Kidney (tissue), 14 donors: ENCODE measurements around the gene KCNQ1. TPM values are rescaled to one million over a fixed set of nuclear protein-coding genes. Genes with fewer than 3 reads are reported as not detected.

Experiments
- DNase-seq, 5 donors: peaks; one replicate each; pipeline ENCODE4 v3.0.0-alpha.2; 2013 to 2020
- FAIRE-seq: peaks from 2 replicates; lab custom pipeline; 2012; peaks lifted over from hg19 to GRCh38; lab: Jason Lieb, UNC
- H3K27ac ChIP-seq, 2 donors: one replicate each; pipeline ENCODE4 v1.7.0; 2013; ENCODE audit warnings: low read depth in 2 of 2, low read length in 2 of 2, inconsistent platforms in 1 of 2
- H3K27me3 ChIP-seq: one replicate; pipeline ENCODE4 v1.7.1; 2013; ENCODE audit warnings: low read length, inconsistent platforms; ENCODE audit not compliant: control insufficient read depth, insufficient read depth
- H3K36me3 ChIP-seq, 3 donors: one replicate each; pipeline versions ENCODE4 v1.7.0 to v1.7.1; 2013; ENCODE audit warnings: low read length in 3 of 3, control low read depth in 1 of 3, inconsistent platforms in 1 of 3; ENCODE audit not compliant: insufficient read depth in 3 of 3, control insufficient read depth in 2 of 3
- H3K4me1 ChIP-seq, 3 donors: one replicate each; pipeline versions ENCODE4 v1.7.0 to v1.7.1; 2013; ENCODE audit warnings: low read length in 3 of 3, inconsistent platforms in 1 of 3, low read depth in 1 of 3; ENCODE audit not compliant: control insufficient read depth in 2 of 3, insufficient read depth in 2 of 3
- H3K4me3 ChIP-seq, 3 donors: one replicate each; pipeline versions ENCODE4 v1.7.0 to v1.8.1; 2013; ENCODE audit warnings: low read length in 3 of 3, control low read depth in 1 of 3, inconsistent platforms in 1 of 3
- H3K9ac ChIP-seq, 3 donors: one replicate each; pipeline versions ENCODE4 v1.7.0 to v1.7.1; 2013; ENCODE audit warnings: low read length in 3 of 3, control low read depth in 1 of 3, inconsistent platforms in 1 of 3
- H3K9me3 ChIP-seq, 3 donors: one replicate each; pipeline versions ENCODE4 v1.7.0 to v1.7.1; 2013; ENCODE audit warnings: low read length in 3 of 3, control low read depth in 1 of 3, inconsistent platforms in 1 of 3; ENCODE audit not compliant: control insufficient read depth in 2 of 3, insufficient read depth in 1 of 3
- intact Hi-C: fragments of 100-400 bp; cut with DNase I; formaldehyde crosslinking; loops from one replicate; pipeline ENCODE4 v1.11.1; 2022
- polyA plus RNA-seq: library from polyadenylated mRNA; stranded (reverse); fragments of 350-450 nt; fragmentation: Illumina TruSeq; extraction: RNeasy Lipid Tissue Mini Kit (QIAGEN cat#74804); gene quantifications from one replicate; pipeline ENCODE4 v1.2.3, GENCODE V29; 2014; ENCODE audit warnings: low read depth, low replicate concordance; ENCODE audit not compliant: insufficient read depth
- total RNA-seq: library from RNA; stranded (reverse); fragmentation: NEBNext Ultra II Directional; extraction: Animal tissue kit (Norgen Biotek cat#: 25700); gene quantifications from one replicate; pipeline ENCODE4 v1.2.1, GENCODE V29; 2021
- TF ChIP-seq, protein P1 (sequence below): IDR thresholded peaks from 3 replicates; pipeline ENCODE4 v1.5.1; 2012; ENCODE audit warnings: mild to moderate bottlenecking, moderate library complexity, borderline replicate concordance; ENCODE audit not compliant: insufficient read depth; ENCODE audit errors: extremely low read depth
- donor health status: control.
- donor health status: control.
- donor health status: control.
- donor health status: control.
- donor health status: control.
- donor health status: DM: yes; HTN: yes; CAD: no.
- donor health status: Normal renal cell carcinoma (clear cell type).

Gene KCNQ1
- total and polyA plus RNA-seq, 2 donors from 2014 or later = 45.5 to 49.4 TPM

GRCh38 chr11:2565447-2566222, 120.8 kb downstream of the KCNQ1 start:
- FAIRE-seq (no peak), DNase-seq (peak in 2 of 5 donors; percentile 40 to 49)
- intact Hi-C loops = no loop called here

DNA sequence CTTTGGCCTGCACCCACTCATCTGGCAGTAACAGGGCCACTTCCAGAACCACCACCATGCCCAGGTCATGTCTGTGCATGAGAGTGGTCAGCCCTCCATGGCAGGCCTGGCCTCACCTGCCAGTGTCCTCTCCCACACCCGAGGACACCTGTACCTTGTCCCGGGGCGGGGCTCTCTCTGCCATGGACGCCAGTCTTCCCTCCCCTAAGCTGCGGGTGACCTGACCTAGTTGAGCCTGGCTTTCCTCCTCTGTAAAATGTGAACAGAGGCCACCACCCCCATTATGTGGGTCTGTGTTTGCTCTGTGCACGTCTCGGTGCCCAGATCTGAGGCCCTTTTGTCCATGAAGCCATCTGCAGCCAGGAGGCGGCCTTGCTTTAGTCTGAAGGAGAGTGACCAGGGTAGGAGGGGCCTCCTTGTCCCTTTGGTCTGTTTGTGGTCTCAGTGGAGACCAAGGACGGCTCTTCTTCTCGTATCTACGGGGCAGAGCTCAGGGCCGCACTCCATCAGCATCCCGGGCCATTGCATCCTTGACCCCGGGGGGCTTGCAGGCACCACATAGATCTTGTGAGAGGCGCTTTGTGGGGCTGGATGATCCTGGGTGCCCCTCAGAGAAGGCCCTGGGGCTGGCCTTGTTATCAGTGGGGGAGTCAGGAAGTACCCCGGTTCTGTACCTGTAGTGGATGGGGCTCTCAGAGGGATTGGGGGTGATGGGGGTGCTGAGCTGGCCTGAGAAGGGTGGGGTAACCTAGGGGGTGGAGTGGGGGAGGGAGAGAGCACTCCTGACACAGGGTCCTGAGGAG, 121.6 kb downstream of the KCNQ1 start:
- TF ChIP-seq, protein P1, sequence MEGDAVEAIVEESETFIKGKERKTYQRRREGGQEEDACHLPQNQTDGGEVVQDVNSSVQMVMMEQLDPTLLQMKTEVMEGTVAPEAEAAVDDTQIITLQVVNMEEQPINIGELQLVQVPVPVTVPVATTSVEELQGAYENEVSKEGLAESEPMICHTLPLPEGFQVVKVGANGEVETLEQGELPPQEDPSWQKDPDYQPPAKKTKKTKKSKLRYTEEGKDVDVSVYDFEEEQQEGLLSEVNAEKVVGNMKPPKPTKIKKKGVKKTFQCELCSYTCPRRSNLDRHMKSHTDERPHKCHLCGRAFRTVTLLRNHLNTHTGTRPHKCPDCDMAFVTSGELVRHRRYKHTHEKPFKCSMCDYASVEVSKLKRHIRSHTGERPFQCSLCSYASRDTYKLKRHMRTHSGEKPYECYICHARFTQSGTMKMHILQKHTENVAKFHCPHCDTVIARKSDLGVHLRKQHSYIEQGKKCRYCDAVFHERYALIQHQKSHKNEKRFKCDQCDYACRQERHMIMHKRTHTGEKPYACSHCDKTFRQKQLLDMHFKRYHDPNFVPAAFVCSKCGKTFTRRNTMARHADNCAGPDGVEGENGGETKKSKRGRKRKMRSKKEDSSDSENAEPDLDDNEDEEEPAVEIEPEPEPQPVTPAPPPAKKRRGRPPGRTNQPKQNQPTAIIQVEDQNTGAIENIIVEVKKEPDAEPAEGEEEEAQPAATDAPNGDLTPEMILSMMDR = no peak
- Histone ChIP-seq H3K4me3 (no peak overlapping the region), H3K36me3 (no peaks in the 10 kb centered on the region), H3K27ac (no peak overlapping the region), H3K9ac (no peak overlapping the region), H3K27me3 (no peaks in the 10 kb centered on the region), H3K4me1 (peaks cover 0 to 8% (median 5%) of the 10 kb centered on the region in 3 donors), H3K9me3 (no peaks in the 10 kb centered on the region)
- DNase-seq (peak in 2 of 5 donors; percentile 52 to 53), FAIRE-seq (no peak)
- intact Hi-C loops = no loop called here

More at GRCh38 chr11:2565447-2566222, 120.8 kb downstream of the KCNQ1 start:
- Histone ChIP-seq H3K36me3 (no peaks in the 10 kb centered on the region), H3K4me3 (no peak overlapping the region), H3K9me3 (no peaks in the 10 kb centered on the region), H3K27ac (no peak overlapping the region), H3K9ac (no peak overlapping the region), H3K4me1 (peaks cover 0 to 8% (median 6%) of the 10 kb centered on the region in 3 donors), H3K27me3 (no peaks in the 10 kb centered on the region)
- TF ChIP-seq, protein P1 = no peak

- Histone ChIP-seq H3K4me3 (no peak overlapping the region), H3K9me3 (no peaks in the 10 kb centered on the region), H3K36me3 (no peaks in the 10 kb centered on the region), H3K4me1 (peaks cover 0 to 8% (median 3%) of the 10 kb centered on the region in 3 donors), H3K27ac (no peak overlapping the region), H3K27me3 (no peaks in the 10 kb centered on the region), H3K9ac (no peak overlapping the region)
- FAIRE-seq = no peak
- peak in 2 of 5 donors; percentile 34 to 39 for DNase-seq
- intact Hi-C loops = no loop called here
- TF ChIP-seq, protein P1 = no peak
These were observed 122.3 kb downstream of the KCNQ1 start for GRCh38 chr11:2567026-2567671.
